ENCODE data around the gene LALBA. TPM values are rescaled to one million over a fixed set of nuclear protein-coding genes. Genes with fewer than 3 reads are reported as not detected.

The LALBA gene
- total RNA-seq, 2 experiments from 2014 or later, result not detected

Other genes starting within 250 kb of the LALBA start
- 10 to 100 TPM; 21.3 to 32.0 TPM for gene ZNF641, start 219.1 kb downstream of the LALBA start, total RNA-seq
- gene ANP32D, start 97.5 kb downstream of the LALBA start, total RNA-seq, result not detected
- not detected for gene C12orf54, start 87.5 kb downstream of the LALBA start, total RNA-seq
- not detected for gene OR8S1, start 44.4 kb downstream of the LALBA start, total RNA-seq
- gene KANSL2, start 112.2 kb upstream of the LALBA start, total RNA-seq, result 10 to 100 TPM; 62.1 to 65.7 TPM
- gene CCNT1, start 146.7 kb upstream of the LALBA start, total RNA-seq, result 10 to 100 TPM; 58.7 to 60.4 TPM
- gene ADCY6, start 219.0 kb upstream of the LALBA start, total RNA-seq, result not detected
- gene CACNB3, start 248.4 kb upstream of the LALBA start, total RNA-seq, result 10 to 100 TPM; 13.4 to 20.0 TPM

Measured in activated naive CD8-positive, alpha-beta T cell treated with anti-CD3 and anti-CD28 coated beads, Interleukin-2, amount 10 ng/mL, durations not matched to agents 7 days and 5 days (primary cell).